ENCODE results near the gene E2F1.

E2F1 gene

DNA sequence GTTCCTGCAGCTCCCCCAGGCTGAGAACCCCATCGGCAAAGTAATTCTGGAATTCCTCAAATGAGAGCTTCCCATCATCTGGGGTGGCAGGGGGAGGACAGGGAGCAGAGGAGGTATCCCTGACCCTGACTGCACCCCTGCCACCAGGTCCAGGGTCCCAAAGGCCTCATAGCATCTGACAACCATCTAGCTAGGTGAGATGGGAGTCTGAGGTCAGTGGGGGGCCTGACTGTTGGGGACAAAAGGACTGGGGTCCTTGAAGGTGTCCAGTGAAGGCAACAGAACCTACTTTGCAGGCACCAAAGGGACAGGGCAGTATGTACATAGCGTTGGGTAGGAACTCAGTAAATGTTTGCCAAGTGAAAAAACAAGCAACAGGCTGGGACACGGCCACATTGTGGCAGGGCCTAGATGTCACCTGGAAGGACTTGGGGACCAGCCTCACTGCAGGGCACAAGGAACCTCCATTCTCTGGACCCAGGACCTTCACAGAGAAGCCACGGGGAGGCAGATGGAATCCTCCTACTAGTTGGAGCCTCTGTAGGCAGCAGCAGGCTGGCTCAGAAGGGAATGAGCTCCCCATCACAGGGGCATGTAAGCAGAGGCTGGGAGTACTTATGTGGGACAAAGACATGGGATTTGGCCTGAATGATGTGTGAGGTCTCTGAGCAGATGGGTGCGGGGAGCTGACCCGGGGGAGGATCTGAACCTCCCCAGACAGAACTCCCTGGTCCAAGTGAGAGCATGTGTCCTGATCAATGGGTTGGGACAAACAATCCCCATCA, 15.3 kb downstream of the E2F1 start:
- no peak for DNase-seq

DNA sequence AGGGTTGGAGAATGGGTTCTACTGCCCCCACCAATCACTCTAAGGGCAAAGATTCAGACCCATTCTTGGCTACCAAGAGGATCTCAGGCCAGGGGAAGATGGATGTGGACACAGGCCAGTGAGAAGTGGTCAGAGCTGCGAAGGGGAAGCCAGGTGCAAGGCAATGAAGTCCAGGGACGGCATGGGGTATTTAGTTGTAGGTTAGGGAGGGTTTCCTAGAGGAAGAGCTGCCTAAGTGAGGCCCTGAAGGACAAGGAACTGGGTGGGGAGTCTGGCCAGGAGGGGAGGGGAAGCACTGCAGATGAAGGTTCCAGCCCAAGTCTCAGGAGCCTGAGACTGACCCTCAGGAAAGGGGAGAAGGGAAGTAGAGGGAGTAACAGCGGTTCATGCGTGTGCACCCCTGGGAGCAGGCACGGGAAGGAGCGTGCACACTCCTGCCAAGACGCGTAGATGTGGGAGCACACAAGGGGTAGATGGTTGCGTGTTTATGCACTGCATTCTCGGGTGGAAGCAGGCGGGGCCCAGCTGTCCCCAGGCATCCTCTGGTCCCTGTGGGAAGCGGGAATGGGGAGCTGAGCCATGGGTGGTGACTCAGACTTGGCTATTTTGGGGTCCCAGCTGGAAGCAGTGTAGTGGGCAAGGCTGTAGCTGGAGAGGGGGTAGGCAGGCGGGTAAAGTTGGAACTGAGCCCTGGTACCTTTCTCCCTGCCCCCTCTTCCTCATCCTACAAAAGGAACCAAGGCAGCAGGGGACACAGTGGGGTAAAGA, 16.1 kb downstream of the E2F1 start:
- no peak for DNase-seq

DNA sequence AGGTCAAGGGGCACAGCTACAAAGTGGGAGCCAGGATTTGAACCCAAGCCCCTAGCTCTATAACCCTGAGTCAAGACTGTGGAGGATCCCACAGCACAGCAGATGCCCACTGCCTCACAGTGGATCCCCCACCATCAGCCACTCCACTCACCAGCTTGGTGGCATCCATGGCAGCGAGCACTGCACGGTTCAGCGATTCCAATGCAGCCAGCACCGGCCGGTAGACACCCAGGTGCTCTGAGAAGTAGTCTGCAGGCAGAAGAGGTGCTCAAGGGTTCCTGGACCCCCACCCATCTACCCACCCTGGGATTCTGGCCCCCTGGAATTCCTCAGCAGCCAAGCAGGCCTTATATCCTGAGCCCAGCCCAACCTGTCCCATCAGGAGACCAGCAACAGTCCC, 17.0 kb downstream of the E2F1 start:
- no peak for DNase-seq

DNA sequence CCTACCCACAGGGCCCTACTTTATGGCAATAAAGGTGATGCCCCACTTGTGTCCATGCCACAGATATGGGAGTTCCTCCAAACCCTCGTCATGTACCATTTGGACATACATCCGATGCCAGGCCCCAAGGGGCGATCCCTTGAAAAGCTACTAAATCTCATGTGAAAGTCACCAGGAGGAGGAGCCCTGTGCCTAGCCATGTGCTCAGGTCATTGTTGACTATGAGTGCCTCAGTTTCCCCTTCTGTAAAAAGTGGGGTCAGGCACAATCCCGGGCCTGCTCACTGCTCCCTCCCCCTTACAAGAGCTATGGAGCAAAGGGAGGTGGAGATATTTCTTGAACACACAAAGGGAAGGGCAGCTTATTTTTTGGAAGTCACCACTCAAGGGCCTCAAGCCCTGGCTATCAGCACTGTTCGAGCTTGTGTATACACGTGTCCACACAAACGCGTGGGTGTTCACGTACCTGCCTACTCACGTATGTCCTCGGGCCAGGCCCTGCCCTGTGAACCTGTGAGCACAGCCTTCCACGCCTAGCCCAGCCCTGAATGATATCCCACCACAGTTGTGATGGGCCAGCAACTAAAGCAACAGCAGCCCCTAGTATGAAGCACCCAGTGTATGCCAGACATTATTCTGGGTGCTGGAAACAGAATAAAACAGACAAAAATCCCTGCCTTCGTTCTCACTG, 17.6 kb downstream of the E2F1 start:
- DNase-seq = no peak

DNA sequence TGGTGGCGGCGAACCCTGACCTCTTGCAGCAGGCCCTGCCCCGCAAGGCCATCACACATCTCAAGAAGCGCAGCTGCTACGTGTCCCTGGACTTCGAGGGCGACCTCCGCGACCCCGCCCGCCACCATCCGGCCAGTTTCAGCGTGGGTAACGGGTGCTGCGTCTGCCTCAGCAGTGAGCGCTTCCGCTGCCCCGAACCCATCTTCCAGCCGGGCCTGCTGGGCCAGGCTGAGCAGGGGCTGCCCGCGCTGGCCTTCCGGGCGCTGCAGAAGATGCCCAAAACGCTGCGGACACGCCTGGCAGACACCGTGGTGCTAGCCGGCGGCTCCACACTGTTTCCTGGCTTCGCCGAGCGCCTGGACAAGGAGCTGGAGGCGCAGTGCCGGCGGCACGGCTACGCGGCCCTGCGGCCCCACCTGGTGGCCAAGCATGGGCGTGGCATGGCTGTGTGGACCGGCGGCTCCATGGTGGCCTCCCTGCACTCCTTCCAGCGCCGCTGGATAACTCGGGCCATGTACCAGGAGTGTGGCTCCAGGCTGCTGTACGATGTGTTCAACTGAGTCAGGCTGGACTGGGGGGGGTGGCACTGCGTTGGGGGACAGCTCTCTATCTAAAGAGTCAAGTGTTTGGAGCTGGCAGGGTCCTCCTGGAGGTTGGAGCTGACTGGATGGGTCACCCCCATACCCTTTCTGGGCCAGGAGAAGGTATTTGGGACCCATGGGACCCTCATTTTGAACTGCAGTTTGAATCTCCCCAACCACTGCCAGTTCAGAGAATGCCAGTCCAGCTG, 18.3 kb downstream of the E2F1 start:
- peak; percentile 35 for DNase-seq

DNA sequence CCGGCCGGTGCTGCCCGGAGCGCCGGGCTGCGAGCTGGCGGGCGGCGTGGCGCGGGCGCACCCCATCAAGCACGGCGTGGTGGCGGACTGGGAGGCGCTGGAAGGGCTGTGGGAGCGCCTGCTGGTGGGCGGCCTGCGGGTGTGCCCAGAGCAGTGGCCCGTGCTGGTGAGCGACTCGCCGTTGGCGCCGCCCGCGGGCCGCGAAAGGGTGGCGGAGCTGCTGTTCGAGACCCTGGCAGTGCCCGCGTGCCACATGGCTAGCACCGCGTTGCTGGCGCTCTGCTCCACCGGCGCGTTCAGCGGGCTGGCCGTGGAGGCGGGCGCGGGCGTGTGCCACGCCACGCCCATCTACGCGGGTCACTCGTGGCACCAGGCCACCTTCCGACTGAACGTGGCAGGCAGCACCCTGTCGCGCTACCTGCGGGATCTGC, 18.9 kb downstream of the E2F1 start:
- no peak for DNase-seq

DNA sequence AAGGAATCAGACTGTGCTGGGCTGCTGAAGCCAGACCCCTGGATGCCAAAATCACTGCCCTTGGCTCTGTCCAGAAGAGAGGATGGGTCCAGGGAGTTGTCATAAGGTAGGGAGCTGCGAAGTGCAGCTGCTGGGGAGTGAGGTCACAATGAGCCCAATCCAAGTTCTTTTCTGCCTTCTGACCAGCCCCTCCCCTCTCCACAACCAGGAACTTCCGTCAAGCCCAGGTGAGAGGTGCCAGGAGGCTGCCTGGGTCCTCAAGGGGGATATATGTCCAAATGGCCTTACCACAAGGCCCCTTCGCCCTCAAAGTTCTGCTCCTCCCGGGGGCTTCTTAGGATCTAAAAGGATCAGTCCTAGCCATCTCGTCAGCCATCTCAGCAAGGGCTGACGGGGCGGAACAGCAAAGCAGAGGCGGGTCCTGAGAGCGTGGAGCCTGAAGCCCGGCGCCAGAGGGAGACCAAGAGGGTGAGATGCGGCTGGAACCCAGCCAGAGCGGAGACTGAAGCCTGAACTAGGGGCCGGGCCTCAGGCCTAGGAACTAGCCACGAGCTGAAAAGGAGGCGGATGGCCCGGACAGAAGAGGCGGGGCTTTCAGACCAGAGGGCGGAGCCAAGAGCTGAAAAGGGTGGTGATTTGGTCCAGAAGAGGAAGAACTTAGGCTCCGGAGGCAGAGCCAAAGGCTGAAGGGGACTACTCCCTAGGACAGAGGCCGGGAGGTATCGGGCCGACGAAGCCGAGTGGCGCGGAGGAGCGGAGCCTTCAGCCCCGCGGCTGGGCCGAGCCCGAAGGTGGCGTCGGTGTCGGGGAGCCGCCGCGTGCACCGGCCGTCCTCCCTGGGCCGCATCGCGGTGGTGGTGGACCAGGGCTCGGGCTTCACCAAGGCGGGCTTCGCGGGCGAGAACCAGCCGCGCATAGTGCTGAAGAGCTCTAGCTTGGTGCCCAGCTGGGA, 19.6 kb downstream of the E2F1 start, which contains the start of gene ACTL10:
Gene ACTL10, plus strand, starts transcription at position 651 of the 952 bp plus-strand sequence. CDS start 555 bp downstream, outside the sequence.
- DNase-seq = peak; percentile 92

DNA sequence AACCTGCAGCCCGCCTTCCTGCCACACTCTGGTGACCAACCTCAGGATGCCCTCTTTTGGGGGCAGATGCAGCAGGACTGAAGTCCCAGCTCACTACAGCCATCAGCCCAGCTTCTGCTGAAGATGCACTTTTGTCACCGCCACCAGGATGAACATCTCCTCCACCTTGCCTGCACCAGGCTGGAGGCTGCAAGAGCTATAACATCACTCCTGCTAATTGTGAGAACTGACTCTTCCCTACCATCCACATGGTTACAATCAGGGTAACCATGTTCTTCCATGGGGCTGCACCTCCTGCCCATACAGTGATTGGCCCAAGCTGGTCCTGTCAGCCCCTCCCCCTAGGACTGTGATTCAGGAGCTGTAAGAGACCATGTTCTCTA, 21.4 kb downstream of the E2F1 start:
- DNase-seq = no peak

DNA sequence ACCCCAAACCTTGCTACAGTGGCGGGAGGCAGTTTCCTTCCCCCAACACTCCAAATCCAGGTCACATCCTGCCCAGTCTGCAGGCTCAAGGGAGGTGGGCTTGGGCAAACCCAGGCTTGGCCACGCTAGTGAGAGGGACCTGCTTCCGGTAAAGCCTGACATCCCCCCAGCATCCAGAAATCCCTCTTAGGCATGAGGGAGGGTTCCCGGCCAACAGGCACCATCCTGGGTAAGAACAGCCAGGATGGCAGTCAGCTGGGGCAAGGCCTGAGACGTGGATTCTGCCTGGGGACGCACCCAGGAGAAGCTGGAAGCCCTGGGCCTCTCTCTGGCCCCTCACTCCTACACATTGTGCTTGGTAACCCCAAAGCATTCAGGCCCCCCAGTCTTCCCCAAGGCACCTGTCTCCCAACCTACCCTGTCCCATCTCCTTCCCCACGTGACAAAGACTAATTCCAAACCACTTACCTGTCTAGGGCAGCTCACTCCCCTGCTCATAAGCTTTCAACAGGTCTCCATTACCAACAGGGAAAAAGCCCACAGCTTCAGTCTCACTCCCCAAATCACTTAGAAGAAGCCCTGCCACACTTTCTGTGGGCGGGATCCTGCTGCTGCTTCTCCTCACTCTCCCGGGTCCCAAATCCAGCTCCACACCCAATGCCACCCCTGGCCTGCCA, 22.0 kb downstream of the E2F1 start:
- peak; percentile 51 for DNase-seq

DNA sequence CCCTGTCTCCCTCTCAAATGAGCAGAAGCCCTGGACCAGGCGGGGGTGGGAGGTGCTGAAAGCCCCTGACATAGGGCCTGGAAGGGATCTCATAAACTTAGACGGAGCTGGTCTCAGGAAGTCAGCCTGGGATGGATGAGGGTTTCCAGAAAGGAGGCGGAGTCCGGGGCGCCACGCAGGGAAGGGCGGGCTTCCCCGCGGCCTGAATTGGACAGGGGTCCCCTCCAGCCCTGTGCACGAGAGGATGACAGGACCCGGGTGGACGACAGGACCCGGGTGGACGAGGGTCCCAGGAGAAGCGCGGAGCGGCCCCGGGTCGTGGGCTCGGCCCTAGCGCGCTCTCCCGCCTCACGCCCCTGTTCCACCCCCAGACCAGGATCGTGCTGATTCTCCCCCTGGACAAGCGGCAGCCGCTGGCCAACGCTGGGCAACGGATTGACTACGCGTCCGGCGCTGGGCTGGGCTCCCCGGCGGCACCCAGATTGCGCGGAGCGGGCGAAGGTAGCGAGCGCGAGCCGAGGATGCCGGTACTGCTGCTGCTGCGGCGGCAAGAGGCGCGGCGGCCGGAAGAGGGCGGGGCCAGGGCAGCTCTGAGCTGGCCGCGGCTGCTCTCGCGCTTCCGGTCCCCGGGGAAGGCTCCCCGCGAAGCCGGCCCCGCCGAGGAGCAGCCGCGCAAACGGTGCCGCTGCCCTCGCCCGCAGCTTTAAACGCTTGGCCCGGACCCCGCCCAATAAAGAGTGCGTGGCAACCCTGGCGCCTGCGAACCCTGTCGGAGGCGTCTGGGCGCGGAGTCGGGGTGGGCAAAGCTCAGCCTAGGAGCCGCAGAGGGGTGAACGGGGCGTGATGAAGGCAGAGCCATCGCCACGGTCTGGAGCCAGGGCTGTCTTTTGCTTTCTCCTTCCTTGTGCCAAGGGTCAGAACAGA, 22.8 kb downstream of the E2F1 start:
- peak; percentile 73 for DNase-seq

DNA sequence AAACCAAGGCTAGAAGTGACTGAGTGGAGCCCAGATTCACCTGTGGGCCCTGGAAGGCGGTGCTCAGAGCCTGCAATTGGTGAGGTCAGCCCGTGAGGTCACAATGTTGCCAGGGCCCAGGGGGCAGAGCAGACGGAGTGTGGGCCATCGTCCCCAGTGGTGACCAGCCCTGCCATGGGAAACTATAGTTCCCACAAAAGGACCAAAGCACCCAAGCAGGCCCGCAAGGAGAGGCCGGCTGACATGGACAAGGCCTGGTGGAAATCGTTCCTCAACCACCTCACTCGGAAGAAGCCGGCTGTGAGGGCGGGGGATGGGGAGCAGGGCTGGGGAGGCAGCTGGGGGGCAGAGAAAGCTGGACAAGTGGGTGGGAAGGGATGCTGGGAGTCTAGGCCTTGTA, 24.0 kb downstream of the E2F1 start, which contains the start of gene C20orf144:
Gene C20orf144, plus strand, starts transcription at position 156 of the 400 bp plus-strand sequence. Its CDS starts 19 bp downstream, at position 175.
- DNase-seq = no peak

DNA sequence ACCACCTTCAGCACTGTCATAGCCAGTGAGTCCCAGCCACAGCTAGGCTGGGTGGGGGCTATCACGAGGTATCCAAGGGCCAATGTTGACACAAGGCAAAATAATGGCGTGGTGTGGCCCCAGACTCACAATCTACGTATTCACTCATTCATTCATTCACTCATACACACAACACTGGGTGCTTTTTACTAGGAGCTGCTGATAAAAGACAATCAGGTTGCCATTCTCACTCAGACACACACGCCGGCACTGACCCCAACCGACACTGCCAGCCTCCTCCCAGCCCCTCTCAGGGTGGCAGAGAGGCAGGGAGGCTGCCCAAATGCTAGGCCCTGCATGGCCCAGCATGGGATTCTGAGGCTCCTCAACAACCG, 25.5 kb downstream of the E2F1 start:
- no peak for DNase-seq

DNA sequence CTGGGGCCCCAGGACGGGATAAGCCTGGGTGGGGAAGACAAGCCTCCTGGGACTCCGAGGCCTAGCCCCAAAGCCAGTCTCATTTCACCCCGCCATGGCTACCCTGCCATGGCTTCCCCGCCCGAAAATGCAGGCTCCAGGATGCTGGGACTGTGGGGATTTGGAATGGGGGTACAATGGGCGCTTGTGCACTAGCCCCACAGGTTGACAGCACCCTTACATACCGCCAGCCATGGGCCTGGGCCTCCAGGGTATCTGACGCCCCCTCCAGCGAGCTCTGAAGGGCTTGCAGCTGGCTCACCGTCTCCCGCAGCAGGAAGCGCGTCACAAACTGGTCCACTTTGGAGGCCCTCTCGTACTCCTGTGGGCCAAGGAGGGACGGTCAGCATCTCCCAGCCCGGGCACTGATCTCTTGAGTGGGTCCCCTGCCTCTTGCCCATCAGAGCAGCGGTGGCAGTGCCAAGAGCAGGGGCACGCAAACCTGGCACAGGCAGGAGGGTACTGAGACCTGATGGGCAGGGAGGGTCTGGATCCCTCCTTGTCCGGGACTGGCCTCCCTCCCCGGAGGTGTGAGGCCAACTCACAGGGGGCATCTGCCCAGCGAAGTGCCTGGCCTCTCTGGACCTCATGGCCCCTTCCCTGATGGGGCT, 26.0 kb downstream of the E2F1 start:
- no peak for DNase-seq

DNA sequence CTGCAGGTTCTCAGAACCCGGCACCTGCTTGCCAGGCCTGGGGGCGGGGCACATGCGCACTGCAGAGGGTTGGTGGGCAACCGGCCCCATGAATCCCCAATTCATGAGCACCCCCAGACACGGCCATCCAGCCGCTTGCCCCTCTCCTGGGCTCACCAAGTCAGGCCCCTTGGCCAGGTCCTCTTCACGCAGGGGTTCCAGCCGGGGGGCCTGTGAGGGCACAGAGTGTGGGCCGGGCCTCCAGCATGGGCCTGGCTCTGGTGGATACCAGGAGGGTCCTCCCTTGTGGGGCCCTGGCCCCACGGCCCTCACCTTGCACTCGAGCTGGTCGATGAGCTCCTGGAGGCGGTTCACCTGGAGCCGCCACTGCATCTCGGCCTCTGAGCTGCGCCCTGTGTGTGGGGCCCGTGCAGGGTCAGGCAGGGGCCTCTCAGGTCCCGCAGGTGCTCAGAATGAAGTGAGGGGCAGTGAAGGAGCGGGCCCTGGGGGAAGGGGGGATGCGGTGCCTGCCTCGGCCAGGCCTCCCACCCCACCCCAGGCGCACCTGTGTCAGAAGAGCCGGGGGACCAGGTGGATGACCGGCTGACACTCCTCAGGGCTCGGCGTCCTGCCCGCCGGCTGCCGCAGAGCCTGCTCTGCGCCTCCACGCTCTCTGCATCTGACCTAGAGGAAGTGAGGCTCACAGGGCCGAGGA, 26.7 kb downstream of the E2F1 start:
- no peak for DNase-seq

DNA sequence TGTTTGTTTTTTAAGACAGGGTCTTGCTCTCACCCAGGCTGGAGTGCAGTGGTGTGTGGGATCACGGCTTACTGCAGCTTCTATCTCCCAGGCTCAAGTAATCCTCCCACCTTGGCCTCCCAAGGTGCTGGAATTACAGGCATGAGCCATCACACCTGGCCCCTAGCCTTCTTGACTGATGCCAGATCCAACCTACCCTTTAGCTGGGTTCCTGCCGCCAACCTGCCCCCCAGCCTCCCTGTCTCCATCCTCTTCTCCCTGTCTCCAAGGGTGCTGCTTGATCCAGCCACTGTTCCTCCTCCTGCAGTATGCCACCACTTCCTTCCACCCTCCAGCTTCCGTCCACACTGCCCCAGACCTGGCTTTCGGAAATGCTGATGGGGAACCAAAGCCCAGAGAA, 27.3 kb downstream of the E2F1 start:
- no peak for DNase-seq

DNA sequence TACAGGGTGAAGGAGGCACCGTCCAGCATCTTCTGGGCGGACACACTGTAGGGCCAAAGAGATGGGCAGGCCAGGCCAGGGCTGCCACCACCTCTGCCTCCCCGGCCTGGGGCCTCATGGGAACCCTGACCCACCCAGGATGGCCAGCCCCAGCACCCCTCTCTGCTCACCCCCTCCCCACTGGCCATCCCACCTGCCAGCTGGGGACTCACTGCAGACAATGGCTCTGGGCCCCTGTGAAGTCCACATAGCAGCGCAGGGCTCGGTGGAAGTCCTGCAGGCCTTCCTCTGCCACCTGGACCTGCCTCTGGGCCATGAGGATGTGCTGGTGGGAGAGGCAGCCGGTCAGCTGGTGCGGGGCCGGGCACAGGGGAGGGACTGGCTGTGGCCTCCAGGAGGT, 27.7 kb downstream of the E2F1 start:
- DNase-seq = no peak

DNA sequence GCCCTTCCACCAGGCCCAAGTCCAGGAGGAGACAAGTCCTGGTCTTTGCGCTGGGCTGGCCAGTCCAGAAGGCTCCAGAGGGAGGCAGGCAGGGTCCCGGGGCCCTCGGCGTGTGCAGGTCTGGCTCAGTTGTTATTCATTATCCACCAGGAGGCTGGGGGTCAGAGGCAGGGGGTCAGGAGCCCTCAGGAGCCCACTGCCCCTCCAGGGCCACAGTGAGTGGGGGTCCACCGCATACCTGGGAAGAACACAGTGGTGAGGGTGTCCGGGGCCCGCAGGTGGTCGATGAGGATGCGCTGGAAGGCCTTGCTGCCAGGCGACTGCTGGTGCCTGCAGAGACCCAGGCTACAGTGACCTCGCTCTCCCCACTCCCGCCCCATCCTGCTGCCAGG, 28.5 kb downstream of the E2F1 start:
- no peak for DNase-seq

All from NCI-H510A treated with DMSO at 0.1 percent for 48 hours (cell line).